Fibroblast of skin of abdomen (primary cell): Measurements from ENCODE around the gene EIF5A2.

Experiments
- DNase-seq: peaks from one replicate; pipeline ENCODE4 v3.0.0-alpha.2; 2013

EIF5A2 gene

DNA sequence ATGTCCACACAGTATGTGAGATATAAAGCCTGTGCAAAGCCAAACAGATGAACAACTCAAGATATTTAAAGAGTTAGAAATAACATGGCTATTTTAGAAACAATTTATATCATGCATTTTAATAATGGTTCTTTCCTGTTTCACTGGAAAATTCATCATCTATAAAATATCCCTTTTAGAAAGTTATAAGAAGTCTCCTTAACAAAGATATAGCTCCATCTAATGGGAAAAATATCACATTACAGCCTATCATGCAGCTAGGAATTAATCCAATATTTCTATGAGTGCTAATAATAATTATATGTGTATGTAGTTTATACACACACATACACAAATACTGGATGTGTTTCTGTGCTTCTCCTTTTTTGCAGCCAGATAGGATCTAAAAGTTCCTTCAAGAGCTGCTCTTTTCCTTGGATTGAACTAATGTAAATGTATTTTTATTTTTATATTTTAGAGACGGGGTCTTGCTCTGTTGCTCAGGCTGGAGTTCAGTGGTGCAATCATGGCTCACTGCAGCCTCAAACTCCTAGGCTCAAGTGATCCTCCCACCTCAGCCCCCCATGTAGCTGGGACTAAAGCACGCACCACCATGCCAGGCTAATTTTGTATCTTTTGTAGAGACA, 60.0 kb downstream of the EIF5A2 start:
- peak; percentile 31 for DNase-seq

DNA sequence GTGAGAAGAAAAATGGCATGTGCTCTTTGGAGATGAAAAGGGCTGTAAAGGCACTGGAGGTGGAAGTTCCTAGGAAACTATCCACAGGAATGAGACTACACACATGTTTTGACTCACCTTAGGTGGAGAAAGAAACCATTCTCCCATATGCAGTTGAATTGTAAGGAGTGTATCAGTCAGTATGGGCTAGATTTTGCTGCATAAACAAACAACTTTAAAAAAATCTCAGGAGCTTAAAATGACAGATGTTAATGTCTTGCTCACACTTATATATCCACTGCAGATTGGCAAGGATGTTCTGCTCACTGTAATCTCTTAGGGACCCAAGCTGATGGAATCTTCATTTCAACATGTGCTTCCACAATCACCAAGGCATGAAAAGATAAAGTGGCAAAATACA, 64.1 kb downstream of the EIF5A2 start:
- no peak for DNase-seq

DNA sequence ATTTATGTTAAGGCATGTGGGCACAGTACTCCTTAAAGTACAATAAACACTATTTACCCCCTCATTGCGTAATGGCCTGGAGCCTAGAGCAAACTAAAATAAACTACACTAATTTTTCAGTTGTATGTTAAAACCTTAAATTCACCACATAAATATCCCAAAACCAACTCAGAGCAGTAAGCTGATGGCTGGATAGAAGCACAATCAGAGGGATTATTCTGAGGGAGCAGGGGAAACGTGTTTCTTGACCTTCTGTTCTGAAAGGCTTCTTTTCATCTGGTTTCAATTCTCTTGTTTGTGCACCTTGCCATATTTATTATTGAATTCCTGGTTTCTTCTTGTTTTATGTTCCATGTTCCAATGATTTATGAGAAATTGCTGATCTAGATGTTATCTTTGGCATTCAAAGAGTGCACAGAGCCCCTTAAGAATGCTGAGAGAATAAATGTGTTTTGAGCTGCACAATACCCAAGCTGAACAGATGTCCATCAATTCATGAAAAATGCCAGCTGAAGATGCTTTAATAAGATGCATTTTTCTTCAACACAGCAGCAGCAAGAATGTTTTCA, 68.1 kb downstream of the EIF5A2 start:
- peak; percentile 53 for DNase-seq

DNA sequence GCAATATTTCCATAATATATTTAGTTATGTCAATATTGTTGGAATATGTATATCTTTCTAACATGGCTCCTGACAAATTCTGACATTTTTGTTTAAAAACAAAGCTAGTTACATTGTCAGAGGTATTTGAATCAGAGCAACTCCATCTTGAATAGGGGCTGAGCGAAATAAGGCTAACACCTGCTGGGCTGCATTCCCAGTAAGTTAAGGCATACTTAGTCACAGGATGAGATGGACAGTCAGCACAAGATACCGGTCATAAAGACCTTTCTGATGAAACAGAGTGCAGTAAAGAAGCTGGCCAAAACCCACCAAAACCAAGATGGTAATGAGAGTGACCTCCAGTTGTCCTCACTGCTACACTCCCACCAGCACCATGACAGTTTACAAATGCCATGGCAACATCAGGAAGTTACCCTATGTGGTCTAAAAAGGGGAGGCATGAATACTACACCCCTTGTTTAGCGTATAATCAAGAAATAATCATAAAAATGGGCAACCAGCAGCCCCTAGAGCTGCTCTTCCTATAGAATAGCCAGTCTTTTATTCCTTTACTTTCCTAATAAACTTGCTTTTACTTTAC, 68.8 kb downstream of the EIF5A2 start:
- DNase-seq: no peak
